HCT116 (cell line): ENCODE data around the gene CATSPERD.

Experiments used
- CTCF ChIP-seq, 3 experiments: fragments of 200-600 bp in 1 of 3; sonication (generic) in 1 of 3; IDR thresholded peaks in 2 of 3; conservative IDR thresholded peaks in 1 of 3; 2 replicates each; pipeline ENCODE4 v1.5.1; 2012 to 2017; ENCODE audit warnings: low read depth in 2 of 3, low read length in 2 of 3, antibody characterized with exemption in 1 of 3, borderline replicate concordance in 1 of 3, control low read depth in 1 of 3, mild to moderate bottlenecking in 1 of 3, mixed read lengths in 1 of 3, mixed run types in 1 of 3, moderate library complexity in 1 of 3; ENCODE audit not compliant: insufficient read depth in 1 of 3
- ELF1 ChIP-seq: IDR thresholded peaks from 2 replicates; pipeline ENCODE4 v1.6.1; 2012; ENCODE audit warnings: low read depth, borderline replicate concordance
- EZH2 ChIP-seq: fragments of 200-600 bp; sonication (generic); IDR thresholded peaks from 2 replicates; pipeline ENCODE4 v1.6.1; 2017; ENCODE audit warnings: antibody characterized with exemption, mixed run types
- RAD21 ChIP-seq: IDR thresholded peaks from 2 replicates; pipeline ENCODE4 v1.6.1; 2012; ENCODE audit warnings: low read depth, mild to moderate bottlenecking

- TF ChIP-seq CTCF (IDR thresholded peaks at IDR 0.05 in 2 of 3, conservative IDR thresholded peaks at IDR 0.05 in 1 of 3; ENCODE audit: borderline replicate concordance in 1 of 3, insufficient read depth in 1 of 3, low read depth in 2 of 3, low read length in 2 of 3), result no peak
- no peak for TF ChIP-seq ELF1
- no peak for TF ChIP-seq RAD21
- TF ChIP-seq EZH2, result no peak
Measured at GRCh38 chr19:5681391-5682106, 38.9 kb upstream of the CATSPERD start.
